CD14-positive monocyte (primary cell): ENCODE data around the gene ARHGAP15. TPM values are rescaled to one million over a fixed set of nuclear protein-coding genes. Genes with fewer than 3 reads are reported as not detected.

ENCODE experiments used
- DNase-seq, 3 donors: peaks; one replicate each; pipeline ENCODE4 v3.0.0-alpha.2; 2011 to 2022
- H2AFZ ChIP-seq: 2 replicates; pipeline ENCODE4 v1.6.0; 2012; ENCODE audit warnings: mild to moderate bottlenecking, low read depth, low read length, inconsistent platforms; ENCODE audit not compliant: insufficient read depth, poor library complexity, severe bottlenecking
- H3K27ac ChIP-seq, 2 donors: 1 replicate in 1 of 2; 2 replicates in 1 of 2; pipeline ENCODE4 v1.5.1; 2012 to 2013; ENCODE audit warnings: low read length in 2 of 2, control low read depth in 1 of 2, inconsistent platforms in 1 of 2, low read depth in 1 of 2, mild to moderate bottlenecking in 1 of 2
- H3K27me3 ChIP-seq, 2 donors: one replicate each; pipeline versions ENCODE4 v1.6.0 to v1.6.1; 2011 to 2013; ENCODE audit warnings: low read length in 2 of 2; ENCODE audit not compliant: control insufficient read depth in 2 of 2, insufficient read depth in 2 of 2
- H3K36me3 ChIP-seq, 2 donors: replicated peaks in 1 of 2; 1 replicate in 1 of 2; 2 replicates in 1 of 2; pipeline versions ENCODE4 v1.5.1 to v1.6.1; 2012 to 2013; ENCODE audit warnings: low read length in 2 of 2, control low read depth in 1 of 2, inconsistent platforms in 1 of 2, mild to moderate bottlenecking in 1 of 2; ENCODE audit not compliant: insufficient read depth in 2 of 2, control insufficient read depth in 1 of 2
- H3K4me1 ChIP-seq, 2 donors: 1 replicate in 1 of 2; 2 replicates in 1 of 2; pipeline versions ENCODE4 v1.5.1 to v1.6.1; 2012 to 2013; ENCODE audit warnings: low read length in 2 of 2, control low read depth in 1 of 2, inconsistent platforms in 1 of 2, mild to moderate bottlenecking in 1 of 2, moderate library complexity in 1 of 2; ENCODE audit not compliant: insufficient read depth in 2 of 2, control insufficient read depth in 1 of 2
- H3K4me2 ChIP-seq: replicated peaks from 2 replicates; pipeline ENCODE3; 2012; ENCODE audit warnings: low read length, moderate library complexity, mild to moderate bottlenecking; ENCODE audit not compliant: poor library complexity, severe bottlenecking; ENCODE audit errors: extremely low read depth
- H3K4me3 ChIP-seq, 3 experiments: fragments of 200-600 bp in 1 of 3; sonication (generic) in 1 of 3; replicated peaks in 1 of 3; 1 replicate in 2 of 3; 2 replicates in 1 of 3; pipeline ENCODE4 v1.5.1; 2011 to 2013; ENCODE audit warnings: low read length in 3 of 3, mild to moderate bottlenecking in 3 of 3, control low read depth in 2 of 3, low read depth in 2 of 3, inconsistent platforms in 1 of 3, moderate library complexity in 1 of 3
- H3K79me2 ChIP-seq: 2 replicates; pipeline ENCODE4 v1.6.0; 2012; ENCODE audit warnings: mild to moderate bottlenecking, control low read depth, inconsistent platforms, low read length, moderate library complexity; ENCODE audit not compliant: insufficient read depth
- H3K9ac ChIP-seq: 2 replicates; pipeline ENCODE4 v1.6.0; 2017; ENCODE audit warnings: low read length, mild to moderate bottlenecking; ENCODE audit not compliant: insufficient read depth, poor library complexity, severe bottlenecking
- H3K9me3 ChIP-seq, 2 donors: replicated peaks in 1 of 2; 1 replicate in 1 of 2; 2 replicates in 1 of 2; pipeline versions ENCODE4 v1.5.1 to v1.6.1; 2012 to 2013; ENCODE audit warnings: low read length in 2 of 2, control low read depth in 1 of 2; ENCODE audit not compliant: control insufficient read depth in 1 of 2, insufficient read depth in 1 of 2
- H4K20me1 ChIP-seq: 2 replicates; pipeline ENCODE4 v1.6.0; 2012; ENCODE audit warnings: mild to moderate bottlenecking, low read length, control low read depth, moderate library complexity; ENCODE audit not compliant: insufficient read depth
- H3K27ac Mint-ChIP-seq, 7 donors: one replicate each; pipeline ENCODE4 v1.8.0; 2020; ENCODE audit warnings: mild to moderate bottlenecking in 7 of 7, mixed read lengths in 7 of 7, moderate library complexity in 6 of 7, inconsistent platforms in 2 of 7
- H3K27me3 Mint-ChIP-seq, 3 donors: one replicate each; pipeline ENCODE4 v1.8.0; 2021 to 2022; ENCODE audit warnings: low read depth in 3 of 3, mild to moderate bottlenecking in 3 of 3, mixed read lengths in 3 of 3, moderate library complexity in 3 of 3, inconsistent platforms in 1 of 3
- H3K36me3 Mint-ChIP-seq, 2 donors: one replicate each; pipeline ENCODE4 v1.8.0; 2020; ENCODE audit warnings: mixed read lengths in 2 of 2, inconsistent platforms in 1 of 2, mild to moderate bottlenecking in 1 of 2
- H3K4me1 Mint-ChIP-seq: one replicate; pipeline ENCODE4 v1.8.0; 2020; ENCODE audit warnings: mild to moderate bottlenecking, mixed read lengths
- H3K4me3 Mint-ChIP-seq, 2 donors: one replicate each; pipeline ENCODE4 v1.8.0; 2020; ENCODE audit warnings: mild to moderate bottlenecking in 2 of 2, mixed read lengths in 2 of 2, moderate library complexity in 1 of 2
- H3K9me3 Mint-ChIP-seq, 7 donors: one replicate each; pipeline ENCODE4 v1.8.0; 2020 to 2022; ENCODE audit warnings: mixed read lengths in 7 of 7, mild to moderate bottlenecking in 6 of 7, moderate library complexity in 6 of 7, inconsistent platforms in 2 of 7
- CTCF ChIP-seq: fragments of 200-600 bp; IDR thresholded peaks from one replicate; pipeline ENCODE4 v1.8.0; 2022; ENCODE audit warnings: antibody characterized with exemption, mild to moderate bottlenecking
- WGBS: methylation state at CpG from one replicate; pipeline ENCODE4 v1.1.5; 2013; ENCODE audit warnings: missing lambda C conversion rate; ENCODE audit not compliant: insufficient coverage; 5-methylcytosine and 5-hydroxymethylcytosine counted together
- intact Hi-C, 2 donors: fragments of 100-400 bp; cut with micrococcal nuclease; formaldehyde crosslinking; loops; one replicate each; pipeline versions ENCODE4 v1.15.0 to v1.15.1; 2023
- polyA plus RNA-seq, 3 donors: library from polyadenylated mRNA; depleted of rRNA in 1 of 3; unstranded in 2 of 3; stranded (reverse) in 1 of 3; fragments of 300-500 nt in 2 of 3; fragments of >200 nt in 1 of 3; fragmentation: Illumina TruSeq in 2 of 3; gene quantifications; 1 replicate in 2 of 3; 2 replicates in 1 of 3; pipeline ENCODE4 v1.2.3, GENCODE V29; 2012 to 2021

The ARHGAP15 gene
- polyA plus RNA-seq, 3 donors: 35.4 to 50.9 (median 50.7) TPM

- no peak overlapping the region for H3K4me3 Mint-ChIP-seq
- Histone ChIP-seq H2AFZ (no peak overlapping the region), H3K9me3 (no peaks in the 10 kb centered on the region), H4K20me1 (no peaks in the 10 kb centered on the region), H3K36me3 (peaks cover 12 to 33% of the 10 kb centered on the region in 2 donors), H3K4me1 (no peaks in the 10 kb centered on the region), H3K4me2 (no peak overlapping the region), H3K27ac (no peak overlapping the region), H3K27me3 (no peaks in the 10 kb centered on the region), H3K4me3 (no peak overlapping the region), H3K79me2 (no peaks in the 10 kb centered on the region), H3K9ac (no peak overlapping the region)
- no peaks in the 10 kb centered on the region for H3K9me3 Mint-ChIP-seq
- peaks cover 21 to 25% of the 10 kb centered on the region in 2 donors for H3K36me3 Mint-ChIP-seq
- peak overlapping the region in 2 of 7 donors; percentile 19 to 43 for H3K27ac Mint-ChIP-seq
- H3K27me3 Mint-ChIP-seq: peaks cover 0 to 1% (median 0%) of the 10 kb centered on the region in 3 donors
- no peak for TF ChIP-seq CTCF
- intact Hi-C loops: no loop called here
- no peaks in the 10 kb centered on the region for H3K4me1 Mint-ChIP-seq
- DNase-seq: no peak
- 87% methylated on average over 6 of the region's 6 CpGs for WGBS
These were observed 642.7 kb downstream of the ARHGAP15 start for GRCh38 chr2:143771939-143772338.

GRCh38 chr2:143776526-143777297, 647.5 kb downstream of the ARHGAP15 start:
- Histone ChIP-seq H3K4me1 (no peaks in the 10 kb centered on the region), H3K9me3 (no peaks in the 10 kb centered on the region), H3K27ac (no peak overlapping the region), H3K79me2 (no peaks in the 10 kb centered on the region), H3K27me3 (no peaks in the 10 kb centered on the region), H4K20me1 (no peaks in the 10 kb centered on the region), H3K4me2 (no peak overlapping the region), H2AFZ (no peak overlapping the region), H3K4me3 (no peak overlapping the region), H3K36me3 (no peaks in the 10 kb centered on the region), H3K9ac (no peak overlapping the region)
- Mint-ChIP-seq H3K27me3 (peaks cover 0 to 1% (median 1%) of the 10 kb centered on the region in 3 donors), H3K4me3 (no peak overlapping the region), H3K4me1 (no peaks in the 10 kb centered on the region), H3K9me3 (no peaks in the 10 kb centered on the region), H3K36me3 (peaks cover 0 to 2% of the 10 kb centered on the region in 2 donors), H3K27ac (no peak overlapping the region)
- no CpG with 5 or more reads among the region's 4 CpGs for WGBS
- no peak for DNase-seq
- TF ChIP-seq CTCF: no peak
- intact Hi-C loops: no loop called here
